Measurements from ENCODE around the gene YRDC.

Gene YRDC

GRCh38 chr1:37795340-37796125, 12.5 kb downstream of the YRDC start:
- TF ChIP-seq CTCF (IDR thresholded peaks at IDR 0.05; ENCODE audit: low read depth, low read length): no peak
- TF ChIP-seq MYC (IDR thresholded peaks at IDR 0.05; ENCODE audit: low read depth, low read length): no peak
- no peak for TF ChIP-seq MAX (IDR thresholded peaks at IDR 0.05; ENCODE audit: low read depth, low read length)
- TF ChIP-seq POLR2A (IDR thresholded peaks at IDR 0.05; ENCODE audit: extremely low read depth, insufficient read length): no peak
- DNase-seq (ENCODE audit: low read depth): peak; percentile 66
- H3K4me3 ChIP-seq (ENCODE audit: low read depth, low read length): no peak overlapping the region

GRCh38 chr1:37794372-37795339, 13.4 kb downstream of the YRDC start:
- TF ChIP-seq POLR2A (IDR thresholded peaks at IDR 0.05; ENCODE audit: extremely low read depth, insufficient read length): no peak
- no peak for TF ChIP-seq MAX (IDR thresholded peaks at IDR 0.05; ENCODE audit: low read depth, low read length)
- TF ChIP-seq CTCF (IDR thresholded peaks at IDR 0.05; ENCODE audit: low read depth, low read length): no peak
- no peak for TF ChIP-seq MYC (IDR thresholded peaks at IDR 0.05; ENCODE audit: low read depth, low read length)
- DNase-seq (ENCODE audit: low read depth): peak; percentile 8
- no peak overlapping the region for H3K4me3 ChIP-seq (ENCODE audit: low read depth, low read length)

- peak; percentile 10 for DNase-seq (ENCODE audit: low read depth)
- no peak for TF ChIP-seq MAX (IDR thresholded peaks at IDR 0.05; ENCODE audit: low read depth, low read length)
- no peak for TF ChIP-seq POLR2A (IDR thresholded peaks at IDR 0.05; ENCODE audit: extremely low read depth, insufficient read length)
- TF ChIP-seq MYC (IDR thresholded peaks at IDR 0.05; ENCODE audit: low read depth, low read length): no peak
- TF ChIP-seq CTCF (IDR thresholded peaks at IDR 0.05; ENCODE audit: low read depth, low read length): no peak
- no peak within 1 kb of the TSS for H3K4me3 ChIP-seq (ENCODE audit: low read depth, low read length)
Observed at GRCh38 chr1:37793773-37794371, 14.1 kb downstream of the YRDC start, which contains the start of gene MANEAL. TSS of gene MANEAL (plus strand) at chr1:37793847. CDS start at chr1:37794183, 336 bp downstream.

GRCh38 chr1:37792943-37793686, 14.9 kb downstream of the YRDC start:
- TF ChIP-seq MYC (IDR thresholded peaks at IDR 0.05; ENCODE audit: low read depth, low read length) (no peak), CTCF (IDR thresholded peaks at IDR 0.05; ENCODE audit: low read depth, low read length) (no peak), MAX (IDR thresholded peaks at IDR 0.05; ENCODE audit: low read depth, low read length) (no peak), POLR2A (IDR thresholded peaks at IDR 0.05; ENCODE audit: extremely low read depth, insufficient read length) (no peak)
- DNase-seq (ENCODE audit: low read depth): no peak
- no peak overlapping the region for H3K4me3 ChIP-seq (ENCODE audit: low read depth, low read length)

- TF ChIP-seq MAX (IDR thresholded peaks at IDR 0.05; ENCODE audit: low read depth, low read length) (no peak), CTCF (IDR thresholded peaks at IDR 0.05; ENCODE audit: low read depth, low read length) (no peak), MYC (IDR thresholded peaks at IDR 0.05; ENCODE audit: low read depth, low read length) (no peak), POLR2A (IDR thresholded peaks at IDR 0.05; ENCODE audit: extremely low read depth, insufficient read length) (no peak)
- DNase-seq (ENCODE audit: low read depth): no peak
Observed at GRCh38 chr1:37782491-37782890, 25.5 kb downstream of the YRDC start.

More at GRCh38 chr1:37782491-37782890, 25.5 kb downstream of the YRDC start:
- H3K4me3 ChIP-seq (ENCODE audit: low read depth, low read length): no peak overlapping the region
